SJCRH30 (cell line): ENCODE measurements around the gene TLE5. TPM values are rescaled to one million over a fixed set of nuclear protein-coding genes. Genes with fewer than 3 reads are reported as not detected.
"Not testable (repeated sequence)": the region's sequence is repeated elsewhere in the genome, so short reads cannot be mapped to it uniquely, and the experiment has no call there.

Experiments
- DNase-seq, 2 experiments: peaks; one replicate each; pipeline ENCODE4 v3.0.0-alpha.2; 2015 to 2020
- H3K27ac ChIP-seq: fragments of 250-450 bp; sonication (Bioruptor Pico); 2 replicates; pipeline ENCODE4 v1.5.1; 2020; ENCODE audit warnings: mild to moderate bottlenecking, moderate library complexity
- H3K27me3 ChIP-seq: fragments of 250-450 bp; sonication (Bioruptor Pico); 2 replicates; pipeline ENCODE4 v1.5.1; 2020; ENCODE audit warnings: mild to moderate bottlenecking, moderate library complexity
- H3K36me3 ChIP-seq: fragments of 250-450 bp; sonication (Bioruptor Pico); 2 replicates; pipeline ENCODE4 v1.5.1; 2020; ENCODE audit warnings: mild to moderate bottlenecking, moderate library complexity
- H3K4me1 ChIP-seq: fragments of 250-450 bp; sonication (Bioruptor Pico); 2 replicates; pipeline ENCODE4 v1.5.1; 2020; ENCODE audit warnings: mild to moderate bottlenecking, moderate library complexity
- H3K4me3 ChIP-seq: fragments of 250-450 bp; sonication (Bioruptor Pico); 2 replicates; pipeline ENCODE4 v1.5.1; 2020; ENCODE audit warnings: mild to moderate bottlenecking, moderate library complexity
- H3K9me3 ChIP-seq: fragments of 250-450 bp; sonication (Bioruptor Pico); replicated peaks from 2 replicates; pipeline ENCODE4 v1.5.1; 2020; ENCODE audit warnings: mild to moderate bottlenecking, moderate library complexity
- total RNA-seq: library from RNA; depleted of rRNA; stranded (reverse); fragments of >200 nt; shearing (Covaris generic); gene quantifications from 2 replicates; pipeline ENCODE4 v1.2.3, GENCODE V29; 2014

TLE5 gene
- total RNA-seq, 1 experiment from 2014 or later: 313 TPM

DNA sequence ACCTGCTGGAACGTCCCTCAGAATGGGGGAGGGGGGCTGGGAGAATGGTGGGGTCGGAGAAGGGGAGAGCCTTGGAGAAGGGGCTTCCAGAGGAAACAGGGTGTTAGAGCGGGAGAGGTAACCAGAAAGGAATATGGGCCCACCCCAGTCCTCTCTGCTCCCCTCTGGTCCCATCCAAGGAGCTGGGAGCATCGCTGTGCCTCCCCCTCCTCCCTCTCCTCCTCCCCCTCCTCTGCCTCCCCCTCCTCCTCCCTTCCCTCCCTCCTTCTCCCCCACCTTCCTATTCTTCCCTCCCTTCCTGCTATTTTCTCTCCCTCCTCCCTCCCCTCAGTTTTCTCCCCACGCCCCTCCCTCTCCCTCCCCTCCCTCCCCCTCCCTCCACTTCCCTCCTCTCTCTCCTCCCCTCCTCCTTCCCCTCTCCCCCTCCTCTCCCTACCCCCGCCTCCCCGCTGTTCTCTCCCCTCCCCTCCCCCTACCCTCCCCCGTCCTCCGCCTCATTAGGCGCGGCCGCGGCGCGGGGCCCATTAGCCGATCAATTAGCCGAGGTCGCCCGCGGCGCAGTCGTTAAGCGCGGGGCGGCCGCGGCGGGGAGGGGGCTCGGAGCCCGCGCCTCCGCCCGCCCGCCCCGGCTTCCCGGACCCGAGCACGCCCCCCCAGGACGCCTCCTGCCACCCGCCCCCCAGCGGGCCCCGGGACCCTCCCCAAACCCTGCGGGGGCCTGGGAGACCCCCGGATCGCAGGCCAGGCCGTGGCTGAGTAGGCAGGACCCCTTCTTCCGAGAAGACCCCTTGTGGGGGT is 15.4 kb downstream of the TLE5 start:
- H3K9me3 ChIP-seq: no peaks in the 10 kb centered on the region
- peaks cover 28% of the 10 kb centered on the region for H3K27me3 ChIP-seq
- peak overlapping the region; percentile 21; the same call in 1 of the 2 replicates for H3K4me3 ChIP-seq
- DNase-seq: no peak
- H3K36me3 ChIP-seq: no peaks in the 10 kb centered on the region
- H3K4me1 ChIP-seq: peaks cover 6% of the 10 kb centered on the region; the same call in 1 of the 2 replicates
- no peak overlapping the region for H3K27ac ChIP-seq

DNA sequence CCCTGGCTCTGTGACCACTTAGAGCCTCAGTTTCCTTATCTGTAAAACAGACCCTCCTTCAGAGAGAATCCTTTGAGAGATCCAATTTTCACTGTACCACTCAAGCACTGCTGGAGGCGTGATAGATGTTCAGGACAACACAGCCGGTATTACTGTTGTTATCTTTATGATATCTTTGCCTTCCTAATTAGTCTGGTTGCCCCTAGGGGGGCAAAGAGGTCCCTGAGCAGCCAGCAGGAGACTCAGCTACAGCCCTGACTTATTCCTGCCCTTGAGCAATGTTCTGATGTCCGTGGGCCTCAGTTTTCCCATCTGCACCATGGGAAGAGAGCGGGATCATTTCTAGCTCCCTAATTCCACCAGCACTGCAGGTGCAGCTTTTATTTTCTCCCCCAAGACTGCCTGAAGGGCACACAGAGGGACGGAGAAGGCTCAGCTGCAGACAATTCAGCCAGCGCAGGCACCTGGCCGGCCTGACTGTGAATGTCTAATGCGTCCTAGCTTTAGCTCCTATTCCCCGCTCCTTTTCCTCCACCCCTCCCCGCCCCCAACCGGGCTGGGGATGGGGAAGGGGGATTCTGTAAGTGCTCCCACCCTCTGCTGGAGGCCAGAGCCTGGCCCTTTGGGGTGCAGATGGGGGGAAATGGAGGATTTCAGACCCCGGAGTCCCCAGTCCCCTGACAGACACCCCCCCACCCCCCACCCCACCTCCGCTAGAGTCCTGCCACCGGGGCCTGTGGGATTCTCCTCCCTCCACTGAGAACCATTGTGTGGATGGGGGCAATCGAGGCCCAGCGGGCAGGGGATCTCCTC is 16.2 kb downstream of the TLE5 start:
- Histone ChIP-seq H3K27ac (no peak overlapping the region), H3K36me3 (no peaks in the 10 kb centered on the region), H3K4me3 (no peak overlapping the region), H3K4me1 (peaks cover 11% of the 10 kb centered on the region; the same call in 1 of the 2 replicates), H3K9me3 (no peaks in the 10 kb centered on the region), H3K27me3 (peaks cover 36% of the 10 kb centered on the region)
- DNase-seq: no peak

DNA sequence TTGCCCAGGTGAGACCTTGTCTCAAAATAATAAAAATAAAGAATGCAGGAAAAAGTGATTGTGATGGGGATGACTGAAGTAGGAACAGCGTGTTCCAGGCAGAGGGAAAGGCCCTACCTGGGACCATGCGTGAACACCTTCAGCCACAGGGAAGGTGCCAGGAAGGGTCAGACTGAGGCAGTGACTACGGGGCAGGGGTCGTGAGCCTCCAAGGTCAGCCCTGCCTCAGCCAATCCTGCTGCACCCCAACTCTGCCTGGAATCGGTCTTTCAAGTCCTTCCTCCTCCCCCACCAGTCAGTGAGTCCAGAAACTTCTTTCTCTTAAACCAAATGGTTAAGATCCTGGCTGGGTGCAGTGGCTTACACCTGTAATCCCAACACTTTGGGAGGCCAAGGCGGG is 17.1 kb downstream of the TLE5 start:
- no peaks in the 10 kb centered on the region for H3K9me3 ChIP-seq
- H3K27me3 ChIP-seq: peaks cover 37% of the 10 kb centered on the region
- no peak for DNase-seq

DNA sequence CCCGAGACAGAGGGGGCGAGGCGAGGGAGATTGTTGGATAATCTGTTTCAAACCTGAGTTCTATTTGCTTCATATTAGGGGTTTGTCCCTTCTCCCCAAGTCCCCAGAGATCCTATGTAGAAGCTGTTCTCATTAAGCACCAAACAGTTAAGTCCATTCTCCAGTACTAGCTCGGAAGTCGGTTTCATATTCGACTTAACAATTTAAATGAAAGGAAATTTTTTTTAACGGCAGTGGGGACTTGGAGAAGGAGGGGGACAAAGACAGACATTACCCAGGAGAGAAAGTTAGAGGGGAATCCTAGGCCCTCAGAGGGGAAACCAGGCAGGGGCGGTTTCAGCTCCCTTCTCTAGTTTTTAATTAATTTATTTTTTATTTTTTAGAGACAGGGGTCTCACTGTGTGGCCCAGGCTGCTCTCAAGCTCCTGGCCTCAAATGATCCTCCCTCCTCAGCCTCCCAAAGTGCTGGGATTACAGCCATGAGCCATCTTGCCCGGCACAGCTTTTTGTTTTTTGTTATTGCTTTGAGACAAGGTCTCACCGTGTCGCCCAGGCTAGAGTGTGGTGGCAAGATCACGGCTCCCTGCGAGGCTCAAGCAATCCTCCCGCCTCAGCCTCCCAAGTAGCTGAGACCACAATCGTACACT is 19.6 kb downstream of the TLE5 start:
- peaks cover 41% of the 10 kb centered on the region for H3K27me3 ChIP-seq
- peaks cover 9% of the 10 kb centered on the region; the same call in 1 of the 2 replicates for H3K4me1 ChIP-seq
- no peak overlapping the region for H3K27ac ChIP-seq
- no peak for DNase-seq
- H3K36me3 ChIP-seq: no peaks in the 10 kb centered on the region
- no peak overlapping the region for H3K4me3 ChIP-seq
- no peaks in the 10 kb centered on the region for H3K9me3 ChIP-seq

More for the DNA sequence above, 17.1 kb downstream of the TLE5 start:
- H3K27ac ChIP-seq: no peak overlapping the region
- peaks cover 11% of the 10 kb centered on the region; the same call in 1 of the 2 replicates for H3K4me1 ChIP-seq
- no peaks in the 10 kb centered on the region for H3K36me3 ChIP-seq
- no peak overlapping the region for H3K4me3 ChIP-seq

DNA sequence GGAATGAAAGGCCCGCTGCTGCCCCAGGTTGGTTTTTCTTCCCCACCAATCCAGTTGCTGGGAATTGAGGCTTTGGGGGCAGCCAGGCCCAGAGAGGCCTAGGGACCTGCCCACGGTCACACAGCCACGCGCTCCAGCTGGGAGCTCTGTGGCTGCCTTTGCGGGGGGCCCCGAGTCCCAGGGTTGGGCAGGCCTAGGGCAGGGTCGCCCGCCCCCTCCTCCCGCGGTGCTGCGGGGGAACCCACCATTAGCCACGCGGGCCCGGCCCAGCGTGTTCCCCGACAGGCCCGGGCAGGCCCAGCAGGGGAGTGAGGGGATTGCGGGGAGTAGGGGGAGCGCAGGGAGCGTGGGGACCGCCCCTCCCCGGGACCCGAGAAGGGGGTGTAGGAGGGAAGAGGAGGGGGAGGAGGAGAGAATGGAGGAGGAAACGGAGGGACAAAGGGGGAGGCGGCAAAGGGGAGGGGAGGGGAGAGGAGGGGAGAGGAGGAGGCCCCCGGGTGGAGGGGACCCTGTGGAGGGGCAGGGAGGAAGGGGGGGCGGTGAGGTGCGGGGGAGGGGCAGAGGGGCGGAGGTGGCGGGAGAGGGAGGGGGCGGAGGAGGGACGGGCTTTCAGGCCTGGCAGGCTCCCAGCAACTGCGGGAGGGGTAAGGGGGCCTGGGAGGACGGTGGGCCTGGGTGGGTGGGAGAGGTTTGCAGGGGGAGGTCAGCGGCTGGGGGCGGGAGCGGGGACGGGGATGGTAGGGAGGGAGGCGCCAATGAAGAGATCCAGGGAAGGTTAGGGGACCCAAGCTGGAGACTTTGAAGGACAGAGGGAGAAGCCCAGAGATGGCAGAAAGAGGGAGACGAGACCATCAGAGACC is 20.3 kb downstream of the TLE5 start:
- Histone ChIP-seq H3K27ac (no peak overlapping the region), H3K36me3 (no peaks in the 10 kb centered on the region), H3K27me3 (peaks cover 36% of the 10 kb centered on the region), H3K9me3 (no peaks in the 10 kb centered on the region), H3K4me3 (peak overlapping the region; percentile 41), H3K4me1 (peaks cover 6% of the 10 kb centered on the region; the same call in 1 of the 2 replicates)
- peak in 1 of 2 experiments; percentile 26 for DNase-seq

DNA sequence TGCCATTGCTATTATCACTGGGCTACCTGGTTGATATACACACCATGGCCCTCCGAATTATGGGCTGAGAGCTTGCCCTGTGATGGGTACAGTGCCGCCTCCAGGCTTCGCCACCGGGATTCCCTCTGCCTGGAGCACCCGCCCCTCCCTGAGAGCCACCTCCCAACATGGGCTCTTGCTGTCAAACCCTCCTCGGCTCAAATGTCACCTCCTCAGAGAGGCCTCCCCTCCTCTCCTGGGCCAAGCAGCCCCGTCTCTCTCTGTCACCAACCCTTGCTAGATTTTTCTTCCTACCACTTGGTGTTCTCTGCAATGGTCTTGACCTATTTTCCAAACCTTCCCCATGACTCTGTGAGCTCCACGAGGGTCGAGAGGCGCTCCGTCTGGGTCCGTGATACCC is 21.0 kb downstream of the TLE5 start:
- DNase-seq: peak in 1 of 2 experiments; percentile 38
- Histone ChIP-seq H3K9me3 (no peaks in the 10 kb centered on the region), H3K27me3 (peaks cover 36% of the 10 kb centered on the region), H3K4me1 (peaks cover 6% of the 10 kb centered on the region; the same call in 1 of the 2 replicates), H3K4me3 (peak overlapping the region; percentile 41), H3K27ac (no peak overlapping the region), H3K36me3 (no peaks in the 10 kb centered on the region)

DNA sequence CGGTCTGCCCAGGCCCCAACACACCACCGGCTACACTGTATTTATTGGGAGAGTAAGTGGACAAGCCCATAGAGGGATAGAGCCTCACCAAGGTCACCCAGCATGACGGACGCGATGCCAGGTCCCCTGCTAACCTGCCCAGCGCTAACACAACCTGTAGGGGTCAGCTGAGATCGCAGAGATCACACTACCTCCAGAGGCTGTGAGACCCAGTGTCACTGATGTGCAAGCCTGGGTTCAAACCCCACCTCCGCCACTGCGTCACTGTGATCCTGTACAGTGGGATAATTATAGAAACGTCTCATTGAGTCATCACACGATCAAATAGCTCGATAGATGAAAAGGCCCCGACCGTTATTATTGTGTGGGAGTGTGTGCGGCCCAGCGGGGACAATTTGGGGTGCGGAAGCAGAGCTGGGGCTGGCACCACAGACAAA is 22.6 kb downstream of the TLE5 start:
- Histone ChIP-seq H3K9me3 (no peaks in the 10 kb centered on the region), H3K27me3 (peaks cover 29% of the 10 kb centered on the region), H3K4me3 (no peak overlapping the region), H3K27ac (no peak overlapping the region), H3K36me3 (no peaks in the 10 kb centered on the region), H3K4me1 (peaks cover 6% of the 10 kb centered on the region; the same call in 1 of the 2 replicates)
- DNase-seq: no peak

DNA sequence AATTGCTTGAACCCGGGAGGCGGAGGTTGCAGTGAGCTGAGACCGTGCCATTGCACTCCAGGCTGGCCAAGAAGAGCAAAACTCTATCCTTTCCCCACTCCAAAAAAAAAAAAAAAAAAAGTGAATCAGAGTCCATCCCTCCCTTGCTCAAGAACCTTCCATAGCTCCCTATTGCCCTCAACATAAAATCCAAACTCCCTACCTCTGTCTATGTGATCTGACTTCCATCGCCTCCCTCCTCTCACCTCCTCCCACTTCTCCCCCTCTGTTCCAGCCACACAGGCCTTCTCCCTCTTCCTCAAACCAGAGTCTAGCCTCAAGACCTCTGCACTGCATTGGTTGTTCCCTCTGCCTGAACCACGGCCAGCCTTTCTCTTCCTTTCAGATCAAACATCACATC is 23.2 kb downstream of the TLE5 start:
- DNase-seq: no peak
- Histone ChIP-seq H3K9me3 (no peaks in the 10 kb centered on the region), H3K4me1 (peaks cover 10% of the 10 kb centered on the region; the same call in 1 of the 2 replicates), H3K4me3 (no peak overlapping the region), H3K27ac (no peak overlapping the region), H3K36me3 (no peaks in the 10 kb centered on the region), H3K27me3 (peaks cover 23% of the 10 kb centered on the region)

DNA sequence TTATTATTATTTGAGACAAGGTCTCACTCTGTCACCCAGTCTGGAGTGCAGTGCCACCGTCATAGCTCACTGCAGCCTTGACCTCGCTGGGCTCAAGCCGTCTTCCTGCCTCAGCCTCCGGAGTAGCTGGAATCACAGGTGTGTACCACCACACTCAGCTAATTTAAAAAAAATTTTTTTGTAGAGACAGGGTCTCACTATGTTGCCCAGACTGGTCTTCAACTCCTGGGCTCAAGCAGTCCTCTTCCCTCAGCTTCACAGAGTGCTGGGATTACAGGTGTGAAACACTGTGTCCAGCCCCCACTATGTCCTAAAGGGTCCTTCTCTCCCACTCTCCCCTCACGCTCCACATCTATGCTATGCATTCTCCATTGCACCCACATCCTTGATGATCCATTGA is 24.1 kb downstream of the TLE5 start:
- no peak for DNase-seq
- Histone ChIP-seq H3K27ac (no peak overlapping the region), H3K9me3 (no peaks in the 10 kb centered on the region), H3K4me3 (no peak overlapping the region), H3K27me3 (peaks cover 23% of the 10 kb centered on the region), H3K4me1 (peaks cover 10% of the 10 kb centered on the region; the same call in 1 of the 2 replicates), H3K36me3 (no peaks in the 10 kb centered on the region)

DNA sequence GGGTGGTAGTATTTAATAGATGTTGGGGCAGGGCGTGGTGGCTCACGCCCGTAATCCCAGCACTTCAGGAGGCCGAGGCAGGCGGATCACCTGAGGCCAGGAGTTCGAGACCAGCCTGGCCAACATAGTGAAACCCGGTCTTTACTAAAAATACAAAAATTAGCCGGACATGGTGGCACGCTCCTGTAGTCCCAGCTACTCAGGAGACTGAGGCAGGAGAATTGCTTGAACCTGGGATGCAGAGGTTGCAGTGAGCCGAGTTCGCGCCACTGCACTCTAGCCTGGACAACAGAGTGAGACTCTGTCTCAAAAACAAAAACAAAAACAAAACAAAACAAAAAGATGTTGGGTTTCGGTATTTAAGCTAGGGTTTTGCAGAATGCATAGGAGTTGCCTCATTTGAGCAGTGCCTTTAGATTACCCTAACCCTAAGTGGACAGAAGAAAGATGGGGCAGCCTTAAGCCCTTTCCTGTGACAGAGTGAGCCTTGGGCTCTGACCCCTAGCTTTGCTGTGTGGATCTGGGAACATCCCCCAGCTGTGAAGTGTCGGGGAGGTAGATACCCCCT is 25.2 kb downstream of the TLE5 start:
- not testable (repeated sequence) for DNase-seq, H3K9me3 ChIP-seq, H3K36me3 ChIP-seq, H3K27ac ChIP-seq, H3K4me3 ChIP-seq
- H3K4me1 ChIP-seq: peaks cover 10% of the 10 kb centered on the region; the same call in 1 of the 2 replicates
- peaks cover 18% of the 10 kb centered on the region for H3K27me3 ChIP-seq

DNA sequence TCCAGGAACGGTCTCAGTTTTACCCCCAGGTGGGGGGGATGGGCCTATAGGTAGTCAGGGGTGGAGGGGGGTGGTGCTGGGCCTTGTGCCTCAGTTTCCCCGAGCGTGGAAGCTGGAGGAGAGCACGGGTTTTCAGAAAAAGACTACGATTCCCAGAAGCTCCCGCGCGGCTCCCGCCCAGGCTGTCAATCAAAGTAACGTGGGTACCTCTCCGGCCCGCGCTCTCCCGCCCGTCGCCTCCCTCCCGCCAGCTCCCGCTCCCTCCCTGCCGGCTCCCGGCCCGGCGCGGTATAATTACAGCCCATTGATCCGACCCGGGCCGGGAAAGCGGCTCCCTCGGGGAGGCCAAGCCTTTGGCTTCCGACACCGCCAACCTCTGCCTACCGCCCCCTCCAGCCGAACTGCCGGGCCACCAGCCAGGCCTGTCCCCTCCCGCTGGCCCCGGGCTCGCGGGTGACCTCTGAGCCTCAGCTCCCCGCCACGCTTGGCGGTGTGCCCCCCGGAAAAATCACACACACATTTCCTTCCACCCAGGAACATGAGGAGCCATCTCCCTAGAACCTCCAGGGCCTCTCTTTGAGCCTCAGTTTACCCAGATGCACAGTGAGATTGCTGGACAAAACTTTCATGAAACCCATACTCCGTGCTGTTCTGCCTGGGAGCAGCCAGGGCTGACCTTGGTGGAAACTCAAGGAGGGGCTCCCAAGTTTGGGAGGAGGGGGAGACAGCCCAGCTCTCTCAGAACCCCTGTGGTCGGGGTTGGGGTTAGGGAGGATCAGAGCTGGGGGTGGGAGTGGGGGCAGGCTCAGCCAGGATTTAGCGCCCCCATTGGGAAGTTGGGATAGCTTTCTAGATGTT is 25.9 kb downstream of the TLE5 start:
- Histone ChIP-seq H3K4me1 (peaks cover 5% of the 10 kb centered on the region; the same call in 1 of the 2 replicates), H3K9me3 (no peaks in the 10 kb centered on the region), H3K27ac (peak overlapping the region; percentile 68), H3K36me3 (no peaks in the 10 kb centered on the region), H3K4me3 (peak overlapping the region; percentile 57), H3K27me3 (peaks cover 12% of the 10 kb centered on the region)
- peak; percentile 94 to 96 for DNase-seq

DNA sequence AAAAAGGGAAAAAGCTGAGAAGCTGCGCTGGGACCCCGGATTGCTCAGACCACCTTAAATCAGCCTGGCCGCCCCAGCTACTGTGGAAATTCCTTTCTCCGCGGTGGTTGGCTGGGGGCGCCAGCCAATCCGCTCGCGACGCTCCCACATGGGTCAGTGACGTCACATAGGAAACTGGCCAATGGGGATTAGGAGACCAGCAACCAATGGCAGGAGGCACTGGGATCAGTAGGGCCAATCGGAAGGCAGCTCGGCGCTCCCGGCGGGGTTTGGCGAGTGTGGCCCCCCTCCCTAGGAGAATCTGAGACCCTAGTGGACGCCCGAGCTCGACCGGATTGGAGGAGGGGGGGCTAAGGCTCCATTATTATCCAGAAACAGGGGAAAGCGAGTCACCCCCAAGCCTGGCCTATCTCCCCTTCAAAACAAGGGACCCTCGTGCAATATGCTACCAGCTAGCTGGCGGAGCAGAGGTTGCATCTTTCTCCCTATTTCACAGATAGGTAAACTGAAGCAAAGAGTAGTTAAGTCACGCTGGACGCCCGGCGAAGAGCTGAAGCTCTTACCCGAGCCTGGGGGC is 26.7 kb downstream of the TLE5 start:
- Histone ChIP-seq H3K27ac (peak overlapping the region; percentile 68), H3K9me3 (no peaks in the 10 kb centered on the region), H3K27me3 (peaks cover 8% of the 10 kb centered on the region; the same call in 1 of the 2 replicates), H3K4me1 (peaks cover 5% of the 10 kb centered on the region; the same call in 1 of the 2 replicates), H3K36me3 (no peaks in the 10 kb centered on the region), H3K4me3 (peak overlapping the region; percentile 57)
- peak; percentile 99 to 100 for DNase-seq
